Mesenchymal stem cell (in vitro differentiated cells and primary cell): Measurements from ENCODE around the gene MAL.

Experiments used
- DNase-seq: peaks from one replicate; pipeline ENCODE4 v3.0.0-alpha.2; 2013
- H2AFZ ChIP-seq: one replicate; pipeline ENCODE4 v1.6.1; 2013; ENCODE audit warnings: low read depth, mild to moderate bottlenecking, control low read depth, inconsistent platforms, low read length, moderate library complexity
- H2AK5ac ChIP-seq: 2 replicates; pipeline ENCODE4 v1.6.1; 2013; ENCODE audit warnings: low read length, moderate library complexity, mild to moderate bottlenecking, inconsistent platforms; ENCODE audit not compliant: severe bottlenecking
- H2BK120ac ChIP-seq: one replicate; pipeline ENCODE4 v1.6.1; 2013; ENCODE audit warnings: low read depth, mild to moderate bottlenecking, inconsistent platforms, low read length, moderate library complexity
- H2BK12ac ChIP-seq, 2 experiments: one replicate each; pipeline ENCODE4 v1.6.1; 2013; ENCODE audit warnings: inconsistent platforms in 2 of 2, low read length in 2 of 2, mild to moderate bottlenecking in 2 of 2, moderate library complexity in 2 of 2, control low read depth in 1 of 2
- H2BK15ac ChIP-seq: one replicate; pipeline ENCODE4 v1.6.1; 2013; ENCODE audit warnings: mild to moderate bottlenecking, low read depth, inconsistent platforms; ENCODE audit not compliant: poor library complexity, severe bottlenecking
- H2BK5ac ChIP-seq: 2 replicates; pipeline ENCODE4 v1.6.1; 2013; ENCODE audit warnings: low read depth, mild to moderate bottlenecking, low read length, control low read depth, inconsistent platforms; ENCODE audit not compliant: poor library complexity, severe bottlenecking
- H3K14ac ChIP-seq, 2 experiments: one replicate each; pipeline ENCODE4 v1.6.1; 2013; ENCODE audit warnings: inconsistent platforms in 2 of 2, low read length in 2 of 2, control low read depth in 1 of 2, mild to moderate bottlenecking in 1 of 2, moderate library complexity in 1 of 2
- H3K18ac ChIP-seq, 2 experiments: one replicate each; pipeline ENCODE4 v1.6.1; 2013; ENCODE audit warnings: inconsistent platforms in 2 of 2, low read length in 2 of 2, control low read depth in 1 of 2, low read depth in 1 of 2, mild to moderate bottlenecking in 1 of 2
- H3K23ac ChIP-seq, 2 experiments: one replicate each; pipeline ENCODE4 v1.6.1; 2013; ENCODE audit warnings: inconsistent platforms in 2 of 2, low read length in 2 of 2, mild to moderate bottlenecking in 2 of 2, moderate library complexity in 2 of 2, control low read depth in 1 of 2
- H3K27ac ChIP-seq: 2 replicates; pipeline ENCODE4 v1.5.1; 2013; ENCODE audit warnings: mild to moderate bottlenecking, moderate library complexity, low read length, control low read depth, inconsistent platforms; ENCODE audit not compliant: poor library complexity, severe bottlenecking
- H3K27me3 ChIP-seq, 2 experiments: 2 replicates each; pipeline versions ENCODE4 v1.6.1 to v1.7.0; 2013; ENCODE audit warnings: low read length in 2 of 2, mild to moderate bottlenecking in 2 of 2, moderate library complexity in 2 of 2, control low read depth in 1 of 2, inconsistent platforms in 1 of 2; ENCODE audit not compliant: control insufficient read depth in 1 of 2, insufficient read depth in 1 of 2
- H3K36me3 ChIP-seq, 2 experiments: 2 replicates each; pipeline versions ENCODE4 v1.6.1 to v1.7.0; 2013; ENCODE audit warnings: low read length in 2 of 2, control low read depth in 1 of 2, inconsistent platforms in 1 of 2, low read depth in 1 of 2, mild to moderate bottlenecking in 1 of 2; ENCODE audit not compliant: insufficient read depth in 2 of 2, control insufficient read depth in 1 of 2
- H3K4ac ChIP-seq, 2 experiments: one replicate each; pipeline ENCODE4 v1.6.1; 2013; ENCODE audit warnings: inconsistent platforms in 2 of 2, low read length in 2 of 2, mild to moderate bottlenecking in 2 of 2, moderate library complexity in 2 of 2, control low read depth in 1 of 2, low read depth in 1 of 2
- H3K4me1 ChIP-seq: 2 replicates; pipeline ENCODE4 v1.6.1; 2013; ENCODE audit warnings: low read depth, low read length, control low read depth; ENCODE audit not compliant: control insufficient read depth, insufficient read depth
- H3K4me2 ChIP-seq: 2 replicates; pipeline ENCODE4 v1.6.1; 2013; ENCODE audit warnings: low read length, mild to moderate bottlenecking, inconsistent platforms; ENCODE audit not compliant: poor library complexity, severe bottlenecking
- H3K4me3 ChIP-seq, 2 experiments: 2 replicates each; pipeline versions ENCODE4 v1.5.1 to v1.7.0; 2013; ENCODE audit warnings: low read length in 2 of 2, mild to moderate bottlenecking in 2 of 2, control low read depth in 1 of 2, low read depth in 1 of 2; ENCODE audit not compliant: insufficient read depth in 1 of 2
- H3K79me1 ChIP-seq: replicated peaks from 2 replicates; pipeline ENCODE4 v1.6.1; 2013; ENCODE audit warnings: mild to moderate bottlenecking, control low read depth, low read length, inconsistent platforms; ENCODE audit not compliant: poor library complexity, severe bottlenecking
- H3K9ac ChIP-seq: 2 replicates; pipeline ENCODE4 v1.7.0; 2013; ENCODE audit warnings: mild to moderate bottlenecking, low read length, moderate library complexity
- H3K9me3 ChIP-seq: 2 replicates; pipeline ENCODE4 v1.7.0; 2013; ENCODE audit warnings: mild to moderate bottlenecking, low read length; ENCODE audit not compliant: control insufficient read depth
- H4K8ac ChIP-seq: one replicate; pipeline ENCODE4 v1.6.1; 2013; ENCODE audit warnings: inconsistent platforms, mild to moderate bottlenecking, low read length, moderate library complexity
- H4K91ac ChIP-seq: one replicate; pipeline ENCODE4 v1.6.1; 2013; ENCODE audit warnings: mild to moderate bottlenecking, low read length, inconsistent platforms
- WGBS: methylation state at CpG from one replicate; pipeline ENCODE4 v1.1.7; 2013; ENCODE audit warnings: mixed read lengths; 5-methylcytosine and 5-hydroxymethylcytosine counted together

Gene MAL

DNA sequence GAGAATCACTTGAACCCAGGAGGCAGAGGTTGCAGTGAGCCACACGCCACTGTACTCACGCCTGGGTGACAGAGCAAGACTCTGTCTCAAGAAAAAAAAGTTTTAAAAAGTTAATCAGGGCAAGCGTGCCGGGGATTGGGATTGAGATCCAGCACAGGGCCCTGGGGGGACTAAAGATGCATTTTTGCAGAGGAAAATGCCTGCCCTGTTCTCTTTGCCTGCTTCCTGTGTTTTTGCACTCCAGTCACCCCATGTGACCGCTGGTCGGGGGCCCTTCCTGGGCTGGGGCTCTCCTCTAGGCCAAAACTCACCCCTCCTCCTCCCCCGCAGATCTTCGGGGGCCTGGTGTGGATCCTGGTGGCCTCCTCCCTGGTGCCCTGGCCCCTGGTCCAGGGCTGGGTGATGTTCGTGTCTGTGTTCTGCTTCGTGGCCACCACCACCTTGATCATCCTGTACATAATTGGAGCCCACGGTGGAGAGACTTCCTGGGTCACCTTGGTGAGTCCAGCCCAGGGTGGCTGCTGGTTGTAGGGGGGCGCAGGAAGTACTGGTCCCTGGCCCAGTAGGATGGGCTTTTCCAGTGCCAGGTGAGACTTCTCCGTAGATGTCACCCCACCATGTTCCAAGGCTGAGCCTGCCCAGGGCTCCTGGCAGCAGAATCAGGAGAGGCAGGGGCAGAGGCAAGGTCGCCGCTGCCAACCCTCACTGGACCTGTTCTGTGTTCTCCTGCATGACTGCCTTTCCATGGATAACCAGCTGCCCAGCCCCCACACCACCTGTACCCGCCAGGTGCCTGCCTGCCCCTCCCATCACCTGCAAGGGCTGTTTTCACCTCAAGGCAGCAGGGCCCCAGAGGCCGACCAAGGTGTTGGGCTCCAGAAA lies 22.4 kb downstream of the MAL start:
- Histone ChIP-seq H4K8ac (no peak overlapping the region), H3K36me3 (no peaks in the 10 kb centered on the region), H2AFZ (no peak overlapping the region), H3K79me1 (no peaks in the 10 kb centered on the region), H3K9ac (no peak overlapping the region), H3K4ac (no peak overlapping the region), H3K4me1 (peaks cover 7% of the 10 kb centered on the region), H2BK5ac (no peak overlapping the region), H3K27ac (no peak overlapping the region), H3K9me3 (no peaks in the 10 kb centered on the region), H3K4me3 (no peak overlapping the region), H2BK15ac (no peak overlapping the region), H2AK5ac (no peak overlapping the region), H3K18ac (no peak overlapping the region), H4K91ac (no peak overlapping the region), H3K27me3 (peaks cover 7 to 75% of the 10 kb centered on the region in 2 experiments), H3K14ac (no peak overlapping the region), H2BK120ac (no peak overlapping the region), H3K23ac (no peak overlapping the region), H2BK12ac (no peak overlapping the region), H3K4me2 (no peak overlapping the region)
- DNase-seq = no peak
- WGBS = 76% methylated on average over 17 of the region's 17 CpGs

DNA sequence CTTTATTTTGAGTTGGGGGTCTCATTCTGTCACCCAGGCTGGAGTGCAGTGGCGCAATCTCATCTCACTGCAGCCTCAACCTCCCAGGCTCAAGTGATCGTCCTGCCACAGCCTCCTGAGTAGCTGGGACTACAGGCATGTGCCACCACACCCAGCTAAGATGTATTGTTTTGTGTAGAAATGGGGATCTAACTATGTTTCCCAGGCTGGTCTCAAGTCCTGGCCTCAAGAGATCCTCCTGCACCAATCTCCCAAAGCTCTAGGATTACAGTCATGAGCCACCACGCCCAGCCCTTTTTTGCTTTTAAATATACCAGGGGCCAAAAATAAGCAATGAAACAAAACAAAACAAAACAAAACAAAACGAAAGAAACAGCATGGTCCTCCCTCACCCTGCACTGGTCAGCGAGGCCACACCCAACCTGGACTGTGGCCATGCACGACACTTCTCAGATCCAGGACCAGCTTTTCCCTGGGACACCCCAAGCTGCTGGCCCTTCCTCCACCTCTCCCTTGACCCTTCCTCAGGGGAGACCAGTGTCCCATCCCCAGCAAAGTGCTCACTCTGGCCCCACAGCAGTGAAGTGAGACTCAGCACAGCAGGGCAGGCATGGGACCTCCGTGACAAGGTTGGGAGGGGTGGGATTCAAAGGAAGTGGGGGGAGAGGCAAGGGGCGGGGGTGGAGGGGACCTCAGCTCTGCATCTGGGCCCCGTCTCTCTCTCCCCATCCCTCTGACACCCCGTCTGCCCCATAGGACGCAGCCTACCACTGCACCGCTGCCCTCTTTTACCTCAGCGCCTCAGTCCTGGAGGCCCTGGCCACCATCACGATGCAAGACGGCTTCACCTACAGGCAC lies 23.5 kb downstream of the MAL start:
- Histone ChIP-seq H3K36me3 (no peaks in the 10 kb centered on the region), H3K9ac (no peak overlapping the region), H3K14ac (no peak overlapping the region), H3K4ac (no peak overlapping the region), H3K4me1 (no peaks in the 10 kb centered on the region), H3K18ac (no peak overlapping the region), H2BK12ac (no peak overlapping the region), H2AK5ac (no peak overlapping the region), H3K23ac (no peak overlapping the region), H3K27ac (no peak overlapping the region), H2BK15ac (no peak overlapping the region), H3K4me3 (no peak overlapping the region), H4K8ac (no peak overlapping the region), H3K27me3 (peaks cover 15 to 82% of the 10 kb centered on the region in 2 experiments), H2BK120ac (no peak overlapping the region), H3K79me1 (no peaks in the 10 kb centered on the region), H2BK5ac (no peak overlapping the region), H3K4me2 (no peak overlapping the region), H4K91ac (no peak overlapping the region), H2AFZ (no peak overlapping the region), H3K9me3 (no peaks in the 10 kb centered on the region)
- no peak for DNase-seq
- whole genome bisulfite sequencing = 81% methylated on average over 12 of the region's 15 CpGs

DNA sequence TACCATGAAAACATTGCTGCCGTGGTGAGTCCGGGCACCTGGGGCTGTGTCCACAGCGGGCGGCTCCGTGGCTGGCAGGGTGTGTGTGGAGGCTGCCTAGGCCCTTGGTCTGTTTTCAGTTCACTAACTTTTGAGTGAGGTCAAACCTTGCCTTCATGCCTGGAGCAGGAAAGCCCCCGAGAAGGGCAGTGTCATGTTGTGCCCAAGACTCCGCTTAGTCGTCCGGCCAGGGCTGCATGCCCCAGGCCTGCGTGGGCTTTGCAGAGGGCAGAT lies 24.1 kb downstream of the MAL start:
- H3K18ac ChIP-seq = no peak overlapping the region
- no peak overlapping the region for H3K23ac ChIP-seq

DNA sequence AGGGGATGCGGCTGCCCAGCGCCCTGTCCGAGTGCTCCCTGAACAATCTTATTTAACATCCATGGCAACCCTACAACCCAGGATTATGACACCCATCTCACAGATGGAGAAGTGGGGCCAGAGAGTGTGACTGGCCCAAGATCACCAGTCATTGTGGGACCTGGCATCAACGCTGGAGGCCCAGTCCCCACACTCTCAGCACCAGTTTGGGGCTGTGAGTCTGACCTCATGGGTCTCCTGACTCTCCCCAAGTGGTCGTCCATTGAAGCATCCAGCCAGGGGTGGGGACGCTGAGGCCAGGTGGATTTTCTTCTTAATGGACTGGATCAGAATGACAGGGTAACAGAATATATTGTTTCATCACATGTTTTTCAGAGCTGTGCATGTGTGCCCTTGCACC lies 24.5 kb downstream of the MAL start:
- Histone ChIP-seq H2BK120ac (no peak overlapping the region), H3K27ac (no peak overlapping the region), H3K23ac (no peak overlapping the region), H3K14ac (no peak overlapping the region), H3K4me2 (no peak overlapping the region), H3K9ac (no peak overlapping the region), H4K91ac (no peak overlapping the region), H2BK12ac (no peak overlapping the region), H3K27me3 (peaks cover 18 to 87% of the 10 kb centered on the region in 2 experiments), H2AK5ac (no peak overlapping the region), H3K36me3 (no peaks in the 10 kb centered on the region), H2BK15ac (no peak overlapping the region), H4K8ac (no peak overlapping the region), H3K9me3 (no peaks in the 10 kb centered on the region), H3K79me1 (no peaks in the 10 kb centered on the region), H2BK5ac (no peak overlapping the region), H3K4ac (no peak overlapping the region), H3K4me1 (no peaks in the 10 kb centered on the region), H2AFZ (no peak overlapping the region), H3K4me3 (no peak overlapping the region), H3K18ac (no peak overlapping the region)
- DNase-seq = no peak
- whole genome bisulfite sequencing = 85% methylated on average over 6 of the region's 6 CpGs

More for the DNA sequence above, 24.1 kb downstream of the MAL start:
- no peak overlapping the region for H2BK12ac ChIP-seq
- peaks cover 18 to 87% of the 10 kb centered on the region in 2 experiments for H3K27me3 ChIP-seq
- no peak overlapping the region for H3K4ac ChIP-seq
- no peaks in the 10 kb centered on the region for H3K36me3 ChIP-seq
- no peaks in the 10 kb centered on the region for H3K9me3 ChIP-seq
- H2BK15ac ChIP-seq = no peak overlapping the region
- H3K9ac ChIP-seq = no peak overlapping the region
- H2AFZ ChIP-seq = no peak overlapping the region
- H4K8ac ChIP-seq = no peak overlapping the region
- no peak overlapping the region for H3K27ac ChIP-seq
- H3K79me1 ChIP-seq = no peaks in the 10 kb centered on the region
- H4K91ac ChIP-seq = no peak overlapping the region
- DNase-seq = no peak
- H2AK5ac ChIP-seq = no peak overlapping the region
- H3K4me1 ChIP-seq = no peaks in the 10 kb centered on the region
- no peak overlapping the region for H2BK5ac ChIP-seq
- H2BK120ac ChIP-seq = no peak overlapping the region
- no peak overlapping the region for H3K14ac ChIP-seq
- no peak overlapping the region for H3K4me3 ChIP-seq
- no peak overlapping the region for H3K4me2 ChIP-seq
- 89% methylated on average over 9 of the region's 10 CpGs for WGBS
